HG02943 (cell line): ENCODE results near the gene TP53INP2.
A peak's percentile ranks its signal among the peaks of the same experiment; 100 is the strongest.
"Not testable (repeated sequence)": the region's sequence is repeated elsewhere in the genome, so short reads cannot be mapped to it uniquely, and the experiment has no call there.

ENCODE experiments used
- ATAC-seq: cut with Tn5 transposase; IDR thresholded peaks from one replicate; pipeline ENCODE4 v1.9.1; 2021; ENCODE audit warnings: mild to moderate bottlenecking, low read depth, moderate library complexity; ENCODE audit not compliant: unreplicated experiment

The TP53INP2 gene

GRCh38 chr20:34704177-34705007 is at the start of gene TP53INP2:
Gene TP53INP2 (plus strand): TSS chr20:34704344. CDS start chr20:34708740, 4,396 bp downstream.
- ATAC-seq = peak; percentile 44

- not testable (repeated sequence) for ATAC-seq
These were observed 45.5 kb upstream of the TP53INP2 start for GRCh38 chr20:34658654-34659053.

- ATAC-seq = not testable (repeated sequence)
These were observed 42.3 kb upstream of the TP53INP2 start for GRCh38 chr20:34661811-34662210.

GRCh38 chr20:34663213-34663943 is 40.8 kb upstream of the TP53INP2 start:
- no peak for ATAC-seq

- ATAC-seq = not testable (repeated sequence)
These were observed 39.4 kb upstream of the TP53INP2 start for GRCh38 chr20:34664751-34665150.

- ATAC-seq = no peak
These were observed 35.0 kb upstream of the TP53INP2 start for GRCh38 chr20:34669094-34669493.

GRCh38 chr20:34673412-34673811 is 30.7 kb upstream of the TP53INP2 start:
- no peak for ATAC-seq

- ATAC-seq = no peak
These were observed 28.6 kb upstream of the TP53INP2 start for GRCh38 chr20:34675561-34675960.

- no peak for ATAC-seq
These were observed 28.0 kb upstream of the TP53INP2 start for GRCh38 chr20:34675993-34676641.

DNA sequence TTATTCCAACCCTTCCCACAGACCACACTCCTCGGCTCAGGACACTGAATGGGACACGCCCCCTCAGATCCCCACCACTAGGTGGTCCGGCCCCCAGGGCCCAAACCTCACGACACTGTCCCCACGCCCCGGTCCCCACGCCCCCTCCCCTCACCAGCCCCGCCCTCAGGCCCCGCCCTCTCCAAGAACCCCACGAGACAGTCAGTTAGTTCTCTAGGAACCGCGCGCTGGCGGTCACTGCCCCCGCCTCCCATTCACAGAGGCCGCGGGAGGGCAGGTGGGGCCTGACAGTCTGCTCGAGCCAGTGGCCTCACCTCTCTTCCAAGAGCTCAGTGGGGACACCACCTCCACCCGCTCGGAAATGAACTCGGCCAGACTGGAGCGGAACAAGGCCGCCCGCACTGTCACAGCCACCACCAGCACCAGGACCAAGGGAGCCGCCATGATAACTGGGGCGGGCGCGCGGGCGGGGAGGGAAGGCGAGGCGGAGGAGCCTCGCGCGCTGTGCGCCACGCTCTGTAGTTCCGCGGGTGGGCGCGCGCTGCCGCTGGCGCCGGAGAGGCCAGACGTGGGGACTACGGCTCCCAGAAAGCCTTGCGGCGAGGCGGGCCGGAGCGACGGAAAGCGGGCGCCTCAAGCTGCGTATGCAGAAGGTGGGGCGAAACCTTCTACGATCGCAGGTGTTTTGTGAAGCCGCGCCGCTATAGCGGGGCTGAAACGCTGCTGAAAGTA is 27.3 kb upstream of the TP53INP2 start, which contains the start of gene PIGU:
Gene PIGU, minus strand, starts transcription at position 451 of the 732 bp plus-strand sequence. Its CDS starts 7 bp downstream, at position 444.
- peak; percentile 88 for ATAC-seq

- ATAC-seq = no peak
These were observed 23.5 kb upstream of the TP53INP2 start for GRCh38 chr20:34680586-34681175.

DNA sequence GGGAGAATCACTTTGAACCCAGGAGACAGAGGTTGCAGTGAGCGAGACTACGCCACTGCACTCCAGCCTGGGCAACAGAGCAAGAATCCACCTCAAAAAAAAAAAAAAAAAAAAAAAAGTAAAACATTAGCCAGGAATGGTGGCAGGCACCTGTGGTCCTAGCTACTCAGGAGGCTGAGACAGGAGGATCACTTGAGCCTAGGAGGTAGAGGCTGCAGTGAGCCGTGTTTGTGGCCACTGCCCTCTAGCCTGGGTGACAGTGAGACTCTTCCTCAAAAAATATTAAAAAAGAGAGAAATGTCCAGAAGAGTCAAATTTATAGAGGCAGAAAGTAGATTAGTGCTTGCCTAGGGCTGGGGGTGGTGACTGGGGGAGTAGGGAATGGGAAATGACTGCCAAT is 20.5 kb upstream of the TP53INP2 start:
- no peak for ATAC-seq

- no peak for ATAC-seq
These were observed 14.7 kb upstream of the TP53INP2 start for GRCh38 chr20:34689486-34689885.

DNA sequence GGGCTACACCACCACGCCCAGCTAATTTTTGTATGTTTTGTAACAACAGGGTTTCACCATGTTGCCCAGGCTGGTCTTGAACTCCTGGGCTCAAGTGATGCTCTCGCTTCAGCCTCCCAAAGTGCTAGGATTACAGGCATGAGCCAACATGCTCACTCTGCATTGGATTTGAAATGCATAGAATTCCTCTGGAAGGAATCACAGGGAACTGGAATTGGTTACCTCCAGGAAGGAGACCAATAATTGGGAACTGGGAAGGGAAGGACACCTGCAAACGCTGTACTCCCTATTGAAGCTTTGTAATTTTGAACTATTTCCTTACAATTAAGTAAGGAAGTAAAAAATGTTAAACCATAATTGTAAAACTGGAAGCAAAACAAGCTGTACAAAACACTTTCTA is 12.3 kb upstream of the TP53INP2 start:
- no peak for ATAC-seq

DNA sequence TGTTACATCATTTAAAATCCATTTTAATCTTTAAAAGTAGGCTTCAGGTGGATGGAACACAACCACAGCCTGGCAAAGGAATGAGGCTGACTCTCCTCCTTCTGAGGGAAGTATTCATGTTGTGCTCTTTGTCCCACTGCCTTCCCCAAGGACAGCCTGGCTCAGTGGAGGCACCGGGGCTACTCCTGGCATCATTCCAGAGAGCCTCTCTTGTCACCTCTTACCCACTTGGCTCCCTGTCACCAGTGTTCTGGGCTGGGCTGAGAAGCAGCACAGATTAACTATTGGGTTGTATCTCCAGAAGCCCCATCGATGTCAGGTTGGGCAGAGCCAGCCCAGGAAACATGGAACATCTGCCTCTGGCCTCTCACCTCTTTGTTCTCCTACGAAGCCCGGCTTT is 10.7 kb upstream of the TP53INP2 start:
- ATAC-seq = no peak

GRCh38 chr20:34701405-34702085 is 2.6 kb upstream of the TP53INP2 start:
- no peak for ATAC-seq

DNA sequence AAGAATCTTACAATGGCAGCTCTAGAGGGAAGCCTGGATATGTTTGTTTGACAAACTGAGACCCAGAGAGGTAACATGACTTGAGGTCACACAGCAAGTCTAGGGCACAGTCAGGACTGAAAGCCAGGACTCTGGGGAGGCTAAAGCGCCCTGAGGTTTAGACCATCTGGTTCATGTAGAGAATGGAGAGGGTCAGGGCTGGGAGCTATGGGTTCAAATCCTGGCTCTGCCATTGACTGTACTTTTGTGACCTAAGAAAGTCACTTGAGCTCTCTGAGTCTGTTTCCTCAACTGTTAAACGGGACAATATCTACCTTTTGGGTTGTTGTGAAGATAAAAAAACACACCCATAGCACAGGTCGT is 1.1 kb upstream of the TP53INP2 start:
- ATAC-seq = no peak

- no peak for ATAC-seq
These were observed 544 bp upstream of the TP53INP2 start for GRCh38 chr20:34703424-34704176.

- no peak for ATAC-seq
These were observed 858 bp downstream of the TP53INP2 start for GRCh38 chr20:34705008-34705396.
